GM19035 (cell line): Measurements from ENCODE around the gene NTRK1.

Experiments used
- ATAC-seq: cut with Tn5 transposase; IDR thresholded peaks from one replicate; pipeline ENCODE4 v1.9.1; 2021; ENCODE audit not compliant: unreplicated experiment

The NTRK1 gene

GRCh38 chr1:156860628-156861423 is at the start of gene NTRK1:
NTRK1 (plus strand) TSS chr1:156860865; CDS start chr1:156860935, 70 bp downstream.
- no peak for ATAC-seq

- no peak for ATAC-seq
Observed at GRCh38 chr1:156811168-156811567, 49.5 kb upstream of the NTRK1 start.

GRCh38 chr1:156812293-156812990 is 48.2 kb upstream of the NTRK1 start:
- no peak for ATAC-seq

- ATAC-seq = no peak
Observed at GRCh38 chr1:156813298-156813697, 47.4 kb upstream of the NTRK1 start.

GRCh38 chr1:156813750-156814570 is 46.7 kb upstream of the NTRK1 start:
- ATAC-seq = no peak

GRCh38 chr1:156814571-156815260 is 45.9 kb upstream of the NTRK1 start:
- ATAC-seq = no peak

- ATAC-seq = no peak
Observed at GRCh38 chr1:156815307-156815826, 45.3 kb upstream of the NTRK1 start.

- no peak for ATAC-seq
Observed at GRCh38 chr1:156815961-156816422, 44.7 kb upstream of the NTRK1 start.

- no peak for ATAC-seq
Observed at GRCh38 chr1:156816561-156817328, 43.9 kb upstream of the NTRK1 start, which contains the start of gene SH2D2A. SH2D2A (minus strand) TSS chr1:156816848; CDS start chr1:156816708, 140 bp downstream.

- no peak for ATAC-seq
Observed at GRCh38 chr1:156821801-156822200, 38.9 kb upstream of the NTRK1 start.

GRCh38 chr1:156822680-156823079 is 38.0 kb upstream of the NTRK1 start:
- ATAC-seq = no peak

- no peak for ATAC-seq
Observed at GRCh38 chr1:156823210-156823790, 37.4 kb upstream of the NTRK1 start.

GRCh38 chr1:156826630-156827029 is 34.0 kb upstream of the NTRK1 start:
- ATAC-seq = no peak

- ATAC-seq = no peak
Observed at GRCh38 chr1:156828400-156829124, 32.1 kb upstream of the NTRK1 start.

- no peak for ATAC-seq
Observed at GRCh38 chr1:156832434-156832833, 28.2 kb upstream of the NTRK1 start.

GRCh38 chr1:156833603-156834002 is 27.1 kb upstream of the NTRK1 start:
- no peak for ATAC-seq

GRCh38 chr1:156834322-156834721 is 26.3 kb upstream of the NTRK1 start:
- no peak for ATAC-seq

- no peak for ATAC-seq
Observed at GRCh38 chr1:156836041-156836654, 24.5 kb upstream of the NTRK1 start.
